ENCODE data around the gene PTCD2.

Gene PTCD2

DNA sequence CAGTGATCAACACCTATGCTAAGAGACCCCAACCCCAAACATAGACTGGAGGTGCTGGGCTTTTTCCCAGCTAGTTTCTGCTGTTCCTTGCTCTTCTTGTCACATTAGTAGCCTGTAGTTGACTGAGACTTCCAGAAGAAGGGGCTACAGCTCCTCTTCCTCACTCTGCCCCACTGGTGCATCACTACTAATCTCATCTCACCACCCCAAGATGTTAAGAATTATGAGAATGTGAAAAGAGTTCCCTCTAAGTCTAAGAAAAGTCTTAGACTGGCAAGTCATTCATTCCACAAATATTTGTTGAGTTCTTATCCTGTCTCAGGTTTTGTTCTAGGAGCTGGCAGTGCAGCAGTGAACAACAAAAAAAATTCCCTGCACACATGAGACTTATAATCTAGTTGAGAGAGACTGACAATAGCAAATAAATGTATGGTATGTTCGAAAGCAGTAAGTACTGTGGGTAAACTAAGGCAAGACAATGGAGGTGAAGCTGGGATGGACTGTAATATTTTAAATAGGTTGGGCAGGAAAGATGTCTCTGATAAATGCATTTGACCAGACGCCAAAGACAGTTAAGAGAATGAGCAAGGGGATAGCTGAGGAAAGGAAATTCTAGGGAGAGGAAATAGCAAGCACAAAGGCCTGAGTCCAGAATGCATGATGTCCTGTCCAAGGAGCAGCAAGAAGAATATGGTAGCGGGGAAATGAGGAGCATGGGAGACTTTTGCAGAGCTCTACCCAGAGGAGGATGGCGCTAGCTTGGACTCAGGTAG is 92.3 kb downstream of the PTCD2 start:
- DNase-seq (ENCODE audit: low read depth in 1 of 2, low spot score in 1 of 2) = no peak

DNA sequence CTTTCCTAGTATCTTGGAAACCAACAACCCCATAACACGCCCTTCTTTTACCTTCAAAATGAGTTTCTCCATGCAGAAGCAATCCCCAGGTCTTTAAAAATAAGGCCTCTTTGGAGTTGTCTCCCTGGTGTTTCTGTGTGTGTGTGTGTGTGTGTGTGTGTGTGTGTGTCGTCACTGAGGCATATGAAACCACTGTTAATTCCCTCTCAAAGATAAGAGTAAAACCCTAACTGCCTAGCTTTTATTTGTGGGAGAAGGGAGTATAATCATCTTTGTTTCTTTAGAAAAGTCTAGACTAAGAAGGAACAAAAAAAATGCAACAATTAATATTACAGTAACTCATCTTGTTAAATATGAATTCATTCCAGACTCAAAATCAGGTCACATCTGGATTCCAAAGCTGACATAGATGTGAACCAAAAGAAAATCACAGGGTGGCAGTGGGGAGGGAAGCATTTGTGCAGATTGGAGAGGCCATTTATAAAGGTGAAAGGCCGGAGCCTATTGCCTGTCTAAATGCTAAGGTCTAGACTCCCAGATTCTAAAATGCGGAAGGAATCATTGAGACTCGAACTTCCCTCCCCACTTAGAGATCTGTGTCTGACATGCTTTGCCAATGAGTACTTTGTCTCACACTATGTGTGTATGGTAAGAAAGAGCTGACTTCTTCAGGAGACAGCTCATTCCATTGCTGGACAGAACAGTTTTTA is 95.6 kb downstream of the PTCD2 start:
- no peak for DNase-seq (ENCODE audit: low read depth in 1 of 2, low spot score in 1 of 2)

DNA sequence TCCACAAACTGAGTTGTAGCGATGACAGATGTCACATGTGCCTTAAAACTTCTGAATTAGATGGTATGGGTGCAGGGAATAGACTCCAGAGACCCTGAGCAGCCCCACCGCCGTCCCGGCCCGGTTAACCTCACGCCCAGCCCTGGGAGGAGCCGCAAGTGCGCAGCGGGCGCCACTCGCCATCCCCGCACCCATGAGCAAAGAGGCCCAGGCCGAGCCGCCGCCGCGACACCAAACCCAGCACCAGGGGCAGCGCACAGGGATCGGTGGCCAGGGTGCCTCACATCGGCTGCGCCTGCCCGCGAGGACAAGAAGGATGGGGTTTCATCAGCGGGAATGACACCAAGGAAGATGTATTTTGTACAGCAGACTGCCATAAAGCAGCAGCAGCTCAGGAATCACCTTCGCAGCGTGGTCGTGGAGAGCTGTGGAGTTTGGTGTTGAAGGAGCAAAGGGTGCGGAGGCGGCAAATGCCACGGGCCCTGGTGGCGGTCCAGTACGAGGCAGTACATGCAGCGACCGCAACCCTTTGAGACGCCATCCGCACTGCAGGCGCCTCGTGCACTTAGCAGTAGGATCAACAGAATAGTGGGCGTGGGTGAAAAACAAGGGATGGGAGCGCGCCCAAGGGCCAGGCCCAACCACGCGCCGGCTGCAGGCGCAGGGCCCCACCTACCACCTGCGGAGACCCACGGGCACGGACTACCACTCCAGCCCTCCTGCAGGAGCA is 97.3 kb downstream of the PTCD2 start:
- DNase-seq (ENCODE audit: low read depth in 1 of 2, low spot score in 1 of 2) = no peak

All from activated CD4-positive, alpha-beta T cell treated with anti-CD3 and anti-CD28 coated beads, Interleukin-2, amount 50 U/mL, for 24 hours (primary cell).